GM19193 (cell line): ENCODE data around the gene DLG1.

ENCODE experiments used
- POLR2A ChIP-seq: IDR thresholded peaks from 4 replicates; pipeline ENCODE4 v1.6.1; 2011; ENCODE audit not compliant: insufficient read depth, insufficient read length; ENCODE audit errors: extremely low read depth

DLG1 gene

GRCh38 chr3:197283045-197283444 lies 15.4 kb downstream of the DLG1 start:
- no peak for TF ChIP-seq POLR2A

GRCh38 chr3:197281849-197282248 lies 16.6 kb downstream of the DLG1 start:
- TF ChIP-seq POLR2A = no peak

- no peak for TF ChIP-seq POLR2A
Observed at GRCh38 chr3:197280156-197280555, 18.3 kb downstream of the DLG1 start.

DNA sequence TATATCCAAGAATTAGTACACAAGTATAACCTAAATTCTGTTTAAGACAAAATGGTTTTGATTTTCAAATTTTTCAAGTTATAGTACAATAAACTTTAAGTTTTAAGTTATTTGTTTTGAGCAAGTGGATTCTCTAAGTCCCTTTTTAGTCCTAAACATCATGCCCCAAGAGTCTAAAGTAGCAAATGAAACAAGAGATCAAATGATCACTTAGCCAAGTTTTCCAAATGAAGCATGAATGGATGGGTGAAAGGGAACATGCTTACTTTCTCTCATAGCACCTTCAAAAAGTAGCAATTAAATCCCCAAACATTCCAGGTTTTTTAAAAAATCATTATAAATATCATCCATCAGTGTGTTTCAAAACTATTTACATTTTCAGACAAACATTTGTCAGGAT lies 19.5 kb downstream of the DLG1 start:
- TF ChIP-seq POLR2A = no peak

- TF ChIP-seq POLR2A = no peak
Observed at GRCh38 chr3:197270558-197271317, 27.7 kb downstream of the DLG1 start.

- TF ChIP-seq POLR2A = no peak
Observed at GRCh38 chr3:197269024-197269423, 29.4 kb downstream of the DLG1 start.

DNA sequence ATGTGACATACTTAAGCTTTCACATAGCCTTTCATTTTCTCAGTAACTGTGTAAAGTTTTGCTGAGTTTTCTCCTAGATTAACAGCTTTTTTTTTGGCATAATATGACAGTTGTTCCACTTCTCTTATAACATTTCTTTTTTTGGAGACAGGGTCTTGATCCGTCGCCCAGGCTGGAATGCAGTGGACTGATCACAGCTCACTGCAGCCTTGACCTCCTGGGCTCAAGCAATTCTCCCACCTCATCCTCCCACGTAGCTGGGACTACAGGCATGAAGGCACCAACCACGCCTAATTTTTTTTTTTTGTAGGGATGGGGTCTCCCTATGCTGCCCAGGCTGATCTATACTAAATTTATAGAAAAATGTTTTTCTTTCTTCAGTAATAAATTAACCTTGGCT lies 30.1 kb downstream of the DLG1 start:
- no peak for TF ChIP-seq POLR2A

GRCh38 chr3:197266331-197266730 lies 32.1 kb downstream of the DLG1 start:
- no peak for TF ChIP-seq POLR2A

GRCh38 chr3:197262709-197263108 lies 35.7 kb downstream of the DLG1 start:
- no peak for TF ChIP-seq POLR2A

DNA sequence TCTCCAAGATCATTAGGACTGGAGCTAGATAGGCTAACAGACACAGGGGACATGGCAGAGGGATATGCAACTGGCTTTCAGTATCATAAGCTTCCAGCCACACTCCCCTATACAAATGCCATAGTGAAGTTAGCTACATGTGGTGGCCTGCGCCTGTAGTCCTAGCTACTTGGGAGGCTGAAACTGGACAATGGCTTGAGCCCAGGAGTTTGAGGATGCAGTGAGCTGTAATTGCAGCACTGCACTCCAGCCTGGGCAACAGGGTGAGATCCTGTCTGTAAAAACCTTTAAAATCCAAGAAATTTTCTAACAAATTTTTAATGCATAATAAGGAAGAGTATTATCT lies 37.3 kb downstream of the DLG1 start:
- TF ChIP-seq POLR2A = no peak

GRCh38 chr3:197260491-197261163 lies 37.8 kb downstream of the DLG1 start:
- TF ChIP-seq POLR2A = no peak

- TF ChIP-seq POLR2A = no peak
Observed at GRCh38 chr3:197259096-197259495, 39.3 kb downstream of the DLG1 start.

- no peak for TF ChIP-seq POLR2A
Observed at GRCh38 chr3:197258168-197258755, 40.1 kb downstream of the DLG1 start.

- no peak for TF ChIP-seq POLR2A
Observed at GRCh38 chr3:197257711-197258110, 40.7 kb downstream of the DLG1 start.

DNA sequence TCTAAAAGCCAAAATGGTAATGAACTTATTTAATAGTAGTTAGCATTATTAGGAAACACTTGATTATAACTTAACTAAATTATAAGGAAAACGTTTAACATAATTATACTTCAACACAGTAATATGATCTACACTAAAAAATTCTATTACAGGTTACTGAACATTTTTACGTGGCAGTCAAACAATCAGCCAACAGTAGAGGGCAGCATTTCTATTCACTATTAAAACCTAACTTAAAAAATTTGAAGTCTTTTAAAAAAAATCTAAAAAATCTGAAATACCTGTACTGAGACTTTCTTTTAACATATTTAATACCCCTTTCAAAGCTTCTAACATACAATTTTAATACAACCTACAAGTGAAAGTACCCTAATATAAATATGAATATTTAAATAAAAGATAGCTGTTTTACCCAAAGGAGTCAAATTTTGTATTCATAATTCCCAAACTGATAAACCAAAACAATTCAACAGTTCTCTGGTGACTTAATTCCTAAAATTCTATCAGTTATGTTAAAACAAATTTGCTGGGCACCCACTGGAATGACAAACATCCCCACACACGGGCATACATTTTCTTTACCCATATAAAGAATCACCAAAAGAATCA lies 41.5 kb downstream of the DLG1 start:
- TF ChIP-seq POLR2A = no peak

- TF ChIP-seq POLR2A = no peak
Observed at GRCh38 chr3:197256104-197256503, 42.3 kb downstream of the DLG1 start.
